Cerebellar nuclear complex (tissue), 1 donor: Measurements from ENCODE around the gene CCIN.
"Not testable (repeated sequence)": the region's sequence is repeated elsewhere in the genome, so short reads cannot be mapped to it uniquely, and the experiment has no call there.

Experiments
- DNase-seq, 2 experiments: peaks; one replicate each; lab custom pipeline; 2025; lab: John Stamatoyannopoulos, UW

The CCIN gene

DNA sequence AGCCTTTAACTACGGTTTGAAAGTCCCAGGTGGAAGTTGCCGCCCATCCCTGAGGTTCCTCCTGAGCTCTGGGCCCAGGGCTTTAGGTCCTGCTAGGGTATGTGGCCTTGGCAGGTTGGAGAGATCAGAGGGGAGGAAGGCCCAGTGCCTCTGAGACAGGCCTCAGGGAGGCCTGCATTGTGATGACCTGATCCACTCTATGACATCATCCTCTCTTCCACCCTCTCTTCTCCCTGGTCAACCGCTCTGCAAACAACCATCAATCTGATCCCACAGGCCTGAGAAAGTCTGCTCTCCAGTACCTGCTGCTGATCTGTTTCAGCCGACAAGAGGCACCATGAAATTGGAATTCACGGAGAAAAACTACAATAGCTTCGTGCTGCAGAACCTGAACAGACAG lies at the start of gene CCIN:
CCIN (plus strand) TSS at position 223 of the 400 bp plus-strand sequence; CDS start at position 338, 115 bp downstream.
- no peak for DNase-seq

- no peak for DNase-seq
Measured at GRCh38 chr9:36119476-36119875, 49.7 kb upstream of the CCIN start.

DNA sequence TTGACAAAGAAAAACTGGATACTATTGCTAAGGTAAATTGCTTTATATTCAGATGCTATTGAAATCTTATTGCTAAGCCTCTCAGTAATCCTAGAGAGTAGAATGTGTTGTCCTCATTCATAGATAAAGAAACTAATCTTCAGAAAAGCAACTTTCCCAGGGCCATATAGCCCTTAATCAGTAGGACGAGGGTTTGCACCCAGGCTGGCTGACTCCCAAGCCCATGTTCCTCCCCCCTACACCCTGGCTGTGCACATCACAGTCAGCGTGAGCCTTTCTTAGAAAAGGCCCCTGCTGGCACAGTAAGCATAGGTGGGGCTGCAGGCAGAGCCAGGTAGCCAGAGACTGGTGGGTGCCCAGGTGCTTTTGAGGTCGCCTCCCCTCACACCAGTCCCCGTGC lies 48.5 kb upstream of the CCIN start:
- no peak for DNase-seq

- DNase-seq = no peak
Measured at GRCh38 chr9:36121971-36122370, 47.2 kb upstream of the CCIN start.

GRCh38 chr9:36123515-36123914 lies 45.7 kb upstream of the CCIN start:
- no peak for DNase-seq

- DNase-seq = no peak
Measured at GRCh38 chr9:36125062-36125855, 43.9 kb upstream of the CCIN start.

- DNase-seq = no peak
Measured at GRCh38 chr9:36126016-36126730, 43.0 kb upstream of the CCIN start.

DNA sequence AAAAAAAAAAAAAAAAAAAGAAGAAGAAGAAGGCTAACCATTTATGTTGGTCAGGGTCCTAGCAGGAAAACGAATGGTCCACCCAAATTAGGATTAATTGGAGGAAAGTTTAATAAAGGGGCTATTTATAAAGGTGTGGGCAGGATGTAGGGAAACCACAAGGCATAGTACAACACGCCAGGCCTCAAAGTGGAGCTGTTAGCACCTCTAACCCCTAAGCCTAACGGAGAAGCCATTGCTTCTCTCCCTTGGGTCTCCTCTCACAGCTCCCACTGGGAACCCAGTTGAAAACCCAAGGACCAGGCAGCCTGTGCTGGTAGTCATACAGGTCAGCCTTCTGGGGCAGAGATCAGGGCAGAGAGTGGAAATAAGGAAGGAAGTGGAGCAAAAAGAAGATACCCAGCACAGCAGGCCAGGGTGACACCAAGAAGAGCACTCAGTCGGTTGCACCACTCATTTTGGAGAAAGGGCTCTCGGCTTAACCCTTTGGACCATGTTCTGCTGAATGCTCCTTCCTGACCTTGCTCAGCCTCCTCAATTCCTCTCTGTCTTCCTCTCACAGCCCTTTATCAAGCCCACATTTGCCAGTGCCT lies 41.4 kb upstream of the CCIN start:
- no peak for DNase-seq

DNA sequence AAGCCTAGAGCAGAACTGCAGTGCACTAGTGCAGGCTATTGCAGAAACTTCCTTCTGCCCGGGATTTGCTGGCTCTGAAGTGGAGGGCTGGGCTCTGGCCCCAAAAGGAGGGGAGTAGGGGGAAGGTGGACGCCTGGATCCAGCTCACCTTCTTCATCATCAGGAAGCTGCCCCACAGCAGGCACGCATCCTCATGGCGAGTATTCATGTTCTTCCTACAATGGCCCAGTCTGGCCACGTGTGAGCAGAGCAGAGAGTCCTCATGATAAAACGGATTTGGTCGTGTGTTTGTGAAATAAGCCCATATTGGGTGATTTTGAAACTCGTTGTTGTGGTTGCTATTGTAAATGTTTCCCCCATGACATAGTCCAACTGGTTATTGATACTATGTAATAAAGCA lies 40.8 kb upstream of the CCIN start:
- no peak for DNase-seq

- DNase-seq = no peak
Measured at GRCh38 chr9:36129139-36129538, 40.0 kb upstream of the CCIN start.

- DNase-seq = not testable (repeated sequence)
Measured at GRCh38 chr9:36131666-36132065, 37.5 kb upstream of the CCIN start.

DNA sequence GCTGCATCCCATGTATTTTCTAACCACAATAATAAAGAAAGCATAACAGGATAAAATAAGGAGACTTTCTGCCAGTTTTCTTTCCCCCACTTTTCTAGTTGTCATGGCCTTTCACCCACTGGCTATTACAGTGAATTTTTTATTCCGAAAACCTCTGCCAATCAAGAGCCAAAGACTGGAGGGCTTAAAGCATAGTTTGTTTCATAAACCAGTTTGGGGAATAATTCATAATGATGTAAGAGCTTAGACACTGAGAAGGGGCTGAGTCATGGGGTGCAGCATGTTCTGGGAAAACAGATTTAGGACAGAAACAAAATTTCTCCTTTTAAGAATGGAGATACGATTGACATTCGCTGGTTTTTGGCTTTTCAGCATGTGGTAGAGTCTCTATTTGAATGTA lies 37.1 kb upstream of the CCIN start:
- no peak for DNase-seq

GRCh38 chr9:36134761-36135505 lies 34.3 kb upstream of the CCIN start:
- DNase-seq = no peak

DNA sequence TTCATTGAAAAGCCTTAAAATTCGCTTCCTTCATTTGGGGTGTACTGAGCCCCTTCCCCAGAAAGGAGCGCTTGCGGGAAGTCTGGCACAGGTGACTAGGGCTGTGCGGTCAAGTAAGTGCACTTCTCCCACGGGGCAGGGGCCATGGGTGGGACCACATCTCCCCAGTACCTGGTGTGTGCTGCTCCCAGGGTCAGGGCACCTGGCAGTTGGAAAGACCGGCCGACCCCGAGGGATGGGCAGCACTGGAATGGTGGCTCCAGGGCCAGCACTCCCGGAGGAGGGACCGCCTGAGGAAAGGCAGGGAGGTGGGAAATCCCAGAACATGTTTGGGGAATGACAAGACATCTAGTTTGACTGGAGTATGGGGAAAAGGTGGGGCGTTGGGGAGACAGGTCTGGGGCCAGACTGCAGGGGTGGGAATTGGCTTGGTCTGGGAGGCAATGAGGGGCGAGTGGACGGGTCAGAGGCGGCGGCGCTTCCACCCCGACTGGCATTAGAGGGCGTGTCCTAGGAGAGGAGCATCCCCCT lies 33.4 kb upstream of the CCIN start:
- no peak for DNase-seq

DNA sequence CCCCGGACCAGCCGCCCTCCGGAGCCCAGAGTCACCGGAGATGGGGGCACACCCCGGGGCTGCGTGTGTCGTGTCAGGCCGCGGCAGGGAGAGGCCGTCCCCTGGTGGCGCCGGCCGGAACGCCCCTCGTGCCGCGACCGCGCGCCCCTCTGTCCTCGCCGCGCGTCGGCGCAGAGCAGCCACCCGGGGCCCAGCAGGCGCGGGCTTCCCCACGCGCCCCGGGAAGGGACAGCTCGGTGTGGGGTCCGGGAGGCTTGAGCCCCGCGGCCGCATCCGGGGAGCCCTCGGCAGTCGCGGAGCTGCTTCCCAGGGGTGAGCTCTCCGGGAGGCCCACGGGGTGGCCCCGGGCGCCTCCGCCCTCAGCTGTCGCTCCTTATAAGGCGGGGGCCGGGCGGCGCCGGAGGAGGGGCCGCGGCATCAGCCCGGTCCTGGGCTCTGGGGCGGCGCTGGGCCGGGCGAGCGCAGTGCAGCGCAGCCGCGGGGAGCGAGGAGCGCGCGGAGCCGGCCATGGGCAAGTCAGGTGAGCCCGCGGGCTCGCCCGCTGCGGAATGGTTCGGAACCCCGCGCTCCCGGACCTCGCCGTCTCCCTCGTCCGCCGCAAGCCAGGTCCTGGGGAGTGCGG lies 32.8 kb upstream of the CCIN start, which contains the start of gene GLIPR2:
GLIPR2 (plus strand) TSS at position 462 of the 622 bp plus-strand sequence; CDS start at position 508, 46 bp downstream.
- DNase-seq = no peak

GRCh38 chr9:36136894-36137391 lies 32.2 kb upstream of the CCIN start:
- no peak for DNase-seq

DNA sequence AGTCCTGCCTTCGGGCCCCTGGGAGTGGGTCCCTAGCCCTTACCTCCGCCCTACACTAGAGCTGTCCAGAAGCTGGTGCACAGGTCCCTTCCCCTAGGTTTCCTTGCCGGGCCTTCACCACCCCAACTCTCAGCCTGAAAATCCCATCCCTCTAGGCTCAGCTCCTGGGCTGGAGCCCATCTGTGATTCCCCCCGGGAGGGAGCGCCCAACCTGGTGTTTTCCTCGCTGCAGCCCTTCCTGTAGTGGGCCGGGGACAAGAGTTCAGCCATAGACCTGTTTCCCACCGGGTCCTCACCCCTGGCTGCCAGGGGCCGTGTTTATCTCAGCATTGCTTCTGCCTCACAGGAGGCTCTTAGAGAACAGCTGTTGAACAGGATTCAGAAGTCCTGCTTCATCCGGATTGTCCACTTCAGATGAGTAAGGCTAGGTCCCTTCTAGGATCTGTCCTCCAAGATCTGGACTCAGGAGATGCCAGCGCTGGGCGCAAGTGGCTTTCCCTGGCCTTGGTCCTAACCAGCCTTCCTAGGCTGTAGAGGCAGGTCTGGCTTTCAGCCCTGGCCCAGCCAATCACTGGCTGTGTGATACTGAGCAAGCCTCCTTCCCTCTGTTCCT lies 31.7 kb upstream of the CCIN start:
- DNase-seq = no peak

DNA sequence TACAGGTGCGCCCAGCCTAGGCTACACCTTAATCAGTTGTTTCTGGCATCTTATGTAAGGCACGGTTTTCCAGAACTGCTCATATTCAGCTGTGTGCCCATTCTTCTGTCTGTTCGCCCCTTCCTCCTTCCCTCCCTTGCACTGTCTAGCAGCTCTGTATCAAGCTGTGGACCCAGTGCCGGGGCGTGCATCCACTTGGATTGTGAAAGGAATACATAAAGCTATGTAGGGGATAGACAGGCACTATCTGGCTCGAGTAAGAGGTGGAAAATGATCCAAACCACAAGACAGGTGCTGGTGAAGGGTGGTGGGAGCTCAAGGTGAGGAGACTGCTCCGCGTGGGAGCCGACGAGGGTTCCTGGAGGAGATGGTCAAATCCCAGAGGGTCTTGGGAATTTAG lies 30.7 kb upstream of the CCIN start:
- no peak for DNase-seq

DNA sequence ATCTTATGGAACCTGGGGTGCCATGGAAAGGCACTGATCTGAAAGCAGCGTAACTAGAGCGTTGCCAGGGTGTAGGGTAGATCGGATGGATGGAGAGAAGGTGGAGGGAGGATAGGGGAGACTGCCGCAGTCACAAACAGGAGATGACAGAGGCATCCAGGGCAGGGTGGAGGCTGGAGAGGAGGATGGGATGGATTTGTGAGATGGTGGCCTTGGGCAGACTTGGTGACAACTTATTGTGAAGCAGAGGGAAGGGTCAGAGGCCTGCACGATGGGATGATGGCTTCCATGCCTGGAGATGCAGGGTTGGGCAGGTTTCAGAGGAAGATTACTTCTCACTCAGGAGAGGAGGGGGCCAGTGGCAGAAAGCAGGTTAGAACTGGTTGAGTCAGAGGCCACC lies 30.3 kb upstream of the CCIN start:
- no peak for DNase-seq
